A673 (cell line): Measurements from ENCODE around the gene FOXK1. TPM values are rescaled to one million over a fixed set of nuclear protein-coding genes. Genes with fewer than 3 reads are reported as not detected.

Experiments used
- BruUV-seq: library from RNA; stranded (reverse); fragments of 400-500 nt; replicated peaks from 2 replicates; lab custom pipeline; 2021; lab: Mats Ljungman, UMichigan
- CTCF ChIA-PET: fragments of 300-600 bp; sonication (Branson Sonifier 250); formaldehyde crosslinking; loops from one replicate; lab custom pipeline; 2022; ENCODE audit warnings: antibody characterized with exemption; lab: Charles Lee
- POLR2A ChIA-PET: fragments of 300-600 bp; sonication (Branson Sonifier 250); formaldehyde crosslinking; loops from one replicate; lab custom pipeline; 2022; ENCODE audit warnings: antibody characterized with exemption; ENCODE audit not compliant: low non-redundant PET; lab: Charles Lee
- DNase-seq: peaks from one replicate; pipeline ENCODE4 v3.0.0-alpha.2; 2015; ENCODE audit warnings: low spot score
- H3K27ac ChIP-seq: fragments of 200-600 bp; sonication (generic); 2 replicates; pipeline ENCODE4 v1.5.1; 2016; ENCODE audit warnings: mixed run types, low read depth, mild to moderate bottlenecking, mixed read lengths, antibody characterized with exemption, low read length; ENCODE audit not compliant: poor library complexity, severe bottlenecking
- H3K27me3 ChIP-seq: fragments of 200-600 bp; sonication (generic); replicated peaks from 2 replicates; pipeline ENCODE4 v1.6.1; 2017; ENCODE audit warnings: mixed run types, low read depth, mild to moderate bottlenecking, mixed read lengths, antibody characterized with exemption, low read length; ENCODE audit not compliant: insufficient read depth, poor library complexity
- H3K36me3 ChIP-seq: fragments of 200-600 bp; sonication (generic); 2 replicates; pipeline ENCODE4 v1.6.1; 2016; ENCODE audit warnings: mixed run types, mild to moderate bottlenecking, mixed read lengths, antibody characterized with exemption, low read length; ENCODE audit not compliant: insufficient read depth, poor library complexity, severe bottlenecking
- H3K4me1 ChIP-seq: fragments of 200-600 bp; sonication (generic); 2 replicates; pipeline ENCODE4 v1.6.1; 2017; ENCODE audit warnings: mixed run types, mild to moderate bottlenecking, mixed read lengths, antibody characterized with exemption, low read length; ENCODE audit not compliant: insufficient read depth, poor library complexity, severe bottlenecking
- H3K4me3 ChIP-seq: fragments of 200-600 bp; sonication (generic); 2 replicates; pipeline ENCODE4 v1.5.1; 2016; ENCODE audit warnings: low read depth, mixed run types, mild to moderate bottlenecking, mixed read lengths, low read length; ENCODE audit not compliant: poor library complexity, severe bottlenecking
- H3K9me3 ChIP-seq: fragments of 200-600 bp; sonication (generic); 2 replicates; pipeline ENCODE4 v1.6.1; 2016; ENCODE audit warnings: mixed run types, low read depth, mild to moderate bottlenecking, mixed read lengths, antibody characterized with exemption, low read length; ENCODE audit not compliant: poor library complexity, severe bottlenecking
- CTCF ChIP-seq: fragments of 300-800, 200-600 bp; sonication (generic); conservative IDR thresholded peaks from 2 replicates; pipeline ENCODE4 v1.5.1; 2017; ENCODE audit warnings: low read depth, mild to moderate bottlenecking, antibody characterized with exemption, low read length, moderate library complexity, mixed read lengths
- EZH2 ChIP-seq: fragments of 200-600 bp; sonication (generic); IDR thresholded peaks from 2 replicates; pipeline ENCODE4 v1.6.1; 2017; ENCODE audit warnings: borderline replicate concordance, low read depth, mild to moderate bottlenecking, mixed read lengths, antibody characterized with exemption, low read length; ENCODE audit not compliant: poor library complexity, severe bottlenecking
- intact Hi-C: fragments of 100-400 bp; cut with micrococcal nuclease; formaldehyde crosslinking; loops from one replicate; pipeline ENCODE4 v1.10.0; 2022; ENCODE audit not compliant: unreplicated experiment
- total RNA-seq: library from RNA; stranded (reverse); gene quantifications from 2 replicates; pipeline ENCODE4 v1.2.3, GENCODE V29; 2021

FOXK1 gene
- total RNA-seq, 1 experiment from 2014 or later: 43.8 TPM

- intact Hi-C loops: loop anchor here (5.0 kb wide), 2 partner anchors 55 to 120 kb away; no protein-coding TSS in a partner anchor
- no peak for DNase-seq
- no peak overlapping the region for H3K27ac ChIP-seq
- ChIA-PET CTCF (no interaction called here), POLR2A (interaction anchor here (0.5 kb wide), 1 partner anchor 186 kb away, joined by 11 read pairs; no protein-coding TSS in a partner anchor)
- peaks cover 26% of the 10 kb centered on the region for H3K36me3 ChIP-seq
- no peaks in the 10 kb centered on the region for H3K9me3 ChIP-seq
- peaks cover 22% of the 10 kb centered on the region for H3K4me1 ChIP-seq
- BruUV-seq: no TSS peak
- no peaks in the 10 kb centered on the region for H3K27me3 ChIP-seq
- H3K4me3 ChIP-seq: no peak overlapping the region
- TF ChIP-seq EZH2 (no peak), CTCF (no peak)
Observed at GRCh38 chr7:4747746-4748145, 65.7 kb downstream of the FOXK1 start.

GRCh38 chr7:4748231-4748681, 66.2 kb downstream of the FOXK1 start:
- intact Hi-C loops: loop anchor here (5.0 kb wide), 2 partner anchors 56 to 121 kb away; no protein-coding TSS in a partner anchor
- Histone ChIP-seq H3K36me3 (peaks cover 22% of the 10 kb centered on the region), H3K9me3 (no peaks in the 10 kb centered on the region), H3K27me3 (no peaks in the 10 kb centered on the region), H3K27ac (peak overlapping the region; percentile 53), H3K4me1 (peaks cover 22% of the 10 kb centered on the region), H3K4me3 (no peak overlapping the region)
- POLR2A ChIA-PET: no interaction called here
- CTCF ChIA-PET: no interaction called here
- BruUV-seq: no TSS peak
- TF ChIP-seq EZH2 (no peak), CTCF (no peak)
- no peak for DNase-seq

GRCh38 chr7:4749363-4749762, 67.3 kb downstream of the FOXK1 start:
- Histone ChIP-seq H3K4me3 (no peak overlapping the region), H3K9me3 (no peaks in the 10 kb centered on the region), H3K27me3 (no peaks in the 10 kb centered on the region), H3K27ac (peak overlapping the region; percentile 37), H3K4me1 (peaks cover 14% of the 10 kb centered on the region), H3K36me3 (peaks cover 26% of the 10 kb centered on the region)
- intact Hi-C loops: loop anchor here (5.0 kb wide), 2 partner anchors 57 to 122 kb away; no protein-coding TSS in a partner anchor
- CTCF ChIA-PET: no interaction called here
- DNase-seq: no peak
- BruUV-seq: no TSS peak
- no peak for TF ChIP-seq EZH2
- POLR2A ChIA-PET: no interaction called here

GRCh38 chr7:4749798-4750197, 67.7 kb downstream of the FOXK1 start:
- DNase-seq: no peak
- ChIA-PET CTCF (no interaction called here), POLR2A (no interaction called here)
- peak overlapping the region; percentile 37 for H3K27ac ChIP-seq
- peaks cover 31% of the 10 kb centered on the region for H3K36me3 ChIP-seq
- no peaks in the 10 kb centered on the region for H3K27me3 ChIP-seq
- peaks cover 9% of the 10 kb centered on the region for H3K4me1 ChIP-seq
- intact Hi-C loops: loop anchor here (5.0 kb wide), 2 partner anchors 57 to 122 kb away; no protein-coding TSS in a partner anchor
- H3K9me3 ChIP-seq: no peaks in the 10 kb centered on the region
- no TSS peak for BruUV-seq
- no peak overlapping the region for H3K4me3 ChIP-seq
- TF ChIP-seq EZH2 (no peak), CTCF (no peak)
